Endothelial cell of umbilical vein (primary cell): ENCODE measurements around the gene GLCE.
"Not testable (repeated sequence)": the region's sequence is repeated elsewhere in the genome, so short reads cannot be mapped to it uniquely, and the experiment has no call there.

Experiments used
- EZH2 ChIP-seq: IDR thresholded peaks from 2 replicates; pipeline ENCODE4 v1.6.1; 2012; ENCODE audit warnings: borderline replicate concordance, low read depth, mild to moderate bottlenecking, moderate library complexity, low read length, inconsistent platforms; ENCODE audit not compliant: severe bottlenecking
- POLR2A ChIP-seq: IDR thresholded peaks from 2 replicates; pipeline ENCODE4 v1.6.1; 2012; ENCODE audit warnings: low read depth, mild to moderate bottlenecking, control low read depth, low read length
- TF ChIP-seq, protein P1 (sequence below), 2 donors: IDR thresholded peaks; 1 replicate in 1 of 2; 2 replicates in 1 of 2; pipeline ENCODE4 v1.5.1; 2011; ENCODE audit warnings: low read length in 2 of 2, mild to moderate bottlenecking in 2 of 2, moderate library complexity in 2 of 2, control low read depth in 1 of 2, inconsistent platforms in 1 of 2, low read depth in 1 of 2; ENCODE audit not compliant: insufficient read depth in 1 of 2; ENCODE audit errors: extremely low read depth in 1 of 2

DNA sequence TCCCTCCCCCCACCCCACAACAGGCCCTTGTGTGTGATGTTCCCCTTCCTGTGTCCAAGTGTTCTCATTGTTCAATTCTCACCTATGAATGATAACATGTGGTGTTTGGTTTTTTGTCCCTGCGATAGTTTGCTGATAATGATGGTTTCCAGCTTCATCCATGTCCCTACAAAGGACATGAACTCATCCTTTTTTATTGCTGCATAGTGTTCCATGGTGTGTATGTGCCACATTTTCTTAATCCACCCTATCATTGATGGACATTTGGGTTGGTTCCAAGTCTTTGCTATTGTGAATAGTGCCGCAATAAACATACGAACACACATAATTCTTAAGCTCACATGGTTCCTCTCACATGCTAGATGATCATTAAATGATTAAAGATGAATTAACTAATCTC lies 9.1 kb downstream of the GLCE start:
- TF ChIP-seq, protein P1, sequence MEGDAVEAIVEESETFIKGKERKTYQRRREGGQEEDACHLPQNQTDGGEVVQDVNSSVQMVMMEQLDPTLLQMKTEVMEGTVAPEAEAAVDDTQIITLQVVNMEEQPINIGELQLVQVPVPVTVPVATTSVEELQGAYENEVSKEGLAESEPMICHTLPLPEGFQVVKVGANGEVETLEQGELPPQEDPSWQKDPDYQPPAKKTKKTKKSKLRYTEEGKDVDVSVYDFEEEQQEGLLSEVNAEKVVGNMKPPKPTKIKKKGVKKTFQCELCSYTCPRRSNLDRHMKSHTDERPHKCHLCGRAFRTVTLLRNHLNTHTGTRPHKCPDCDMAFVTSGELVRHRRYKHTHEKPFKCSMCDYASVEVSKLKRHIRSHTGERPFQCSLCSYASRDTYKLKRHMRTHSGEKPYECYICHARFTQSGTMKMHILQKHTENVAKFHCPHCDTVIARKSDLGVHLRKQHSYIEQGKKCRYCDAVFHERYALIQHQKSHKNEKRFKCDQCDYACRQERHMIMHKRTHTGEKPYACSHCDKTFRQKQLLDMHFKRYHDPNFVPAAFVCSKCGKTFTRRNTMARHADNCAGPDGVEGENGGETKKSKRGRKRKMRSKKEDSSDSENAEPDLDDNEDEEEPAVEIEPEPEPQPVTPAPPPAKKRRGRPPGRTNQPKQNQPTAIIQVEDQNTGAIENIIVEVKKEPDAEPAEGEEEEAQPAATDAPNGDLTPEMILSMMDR (IDR thresholded peaks at IDR 0.05; ENCODE audit: extremely low read depth in 1 of 2, insufficient read depth in 1 of 2, low read depth in 1 of 2, low read length in 2 of 2) = not testable (repeated sequence)
- TF ChIP-seq POLR2A, EZH2: not testable (repeated sequence)
